HCT116 (cell line): ENCODE measurements around the gene SRGAP1. TPM values are rescaled to one million over a fixed set of nuclear protein-coding genes. Genes with fewer than 3 reads are reported as not detected.
"Not testable (repeated sequence)": the region's sequence is repeated elsewhere in the genome, so short reads cannot be mapped to it uniquely, and the experiment has no call there.

Experiments
- ATAC-seq: fragments of 200-7000 bp; cut with Tn5 transposase; 2 replicates; pipeline ENCODE4 v1.9.1; 2020; ENCODE audit warnings: mild to moderate bottlenecking, moderate library complexity
- BruUV-seq: library from RNA; stranded (reverse); fragments of 400-500 nt; replicated peaks from 2 replicates; lab custom pipeline; 2021; lab: Mats Ljungman, UMichigan
- CTCF ChIA-PET: fragments of 300-600 bp; sonication (Branson Sonifier 250); formaldehyde crosslinking; loops from one replicate; lab custom pipeline; 2021; ENCODE audit warnings: antibody characterized with exemption; lab: Charles Lee
- POLR2A ChIA-PET: fragments of 300-600, 350-600 bp; sonication (Branson Sonifier 250); formaldehyde crosslinking; loops from one replicate; lab custom pipeline; 2021; ENCODE audit warnings: antibody characterized with exemption; lab: Charles Lee
- RAD21 ChIA-PET, 2 experiments: fragments of 300-600 bp; sonication (Branson Sonifier 250); formaldehyde crosslinking; loops; one replicate each; lab custom pipeline; 2023; ENCODE audit warnings: low total read pairs in 2 of 2; ENCODE audit not compliant: uncharacterized antibody in 2 of 2, unreplicated experiment in 2 of 2, low non-redundant PET in 1 of 2; lab: Charles Lee
- DNase-seq: peaks from one replicate; pipeline ENCODE4 v3.0.0-alpha.2; 2010; ENCODE audit warnings: low read depth, low spot score
- H2AFZ ChIP-seq: fragments of 200-600 bp; shearing (Covaris generic), sonication (generic); 2 replicates; pipeline ENCODE4 v1.6.1; 2017; ENCODE audit warnings: low read depth, mixed run types, mixed read lengths, antibody characterized with exemption, low read length; ENCODE audit not compliant: poor library complexity, severe bottlenecking
- H3K27ac ChIP-seq: 2 replicates; pipeline ENCODE4 v1.5.1; 2012; ENCODE audit warnings: low read depth, low read length
- H3K27me3 ChIP-seq: fragments of 200-600 bp; sonication (generic); 2 replicates; pipeline ENCODE4 v1.6.1; 2016; ENCODE audit warnings: mixed run types, low read length, mixed read lengths; ENCODE audit not compliant: insufficient read depth
- H3K36me3 ChIP-seq, 2 experiments: fragments of 200-500 bp in 1 of 2; fragments of 200-600 bp in 1 of 2; sonication (Bioruptor generic) in 1 of 2; sonication (generic) in 1 of 2; 2 replicates each; pipeline versions ENCODE4 v1.5.1 to v1.6.1; 2014 to 2016; ENCODE audit warnings: low read length in 2 of 2, inconsistent platforms in 1 of 2, mixed read lengths in 1 of 2, mixed run types in 1 of 2; ENCODE audit not compliant: insufficient read depth in 2 of 2, control insufficient read depth in 1 of 2
- H3K4me1 ChIP-seq, 2 experiments: fragments of 200-600 bp in 1 of 2; sonication (generic) in 1 of 2; 2 replicates each; pipeline versions ENCODE4 v1.5.1 to v1.6.1; 2012 to 2017; ENCODE audit warnings: low read length in 2 of 2, inconsistent platforms in 1 of 2, mild to moderate bottlenecking in 1 of 2, mixed read lengths in 1 of 2, mixed run types in 1 of 2, moderate library complexity in 1 of 2; ENCODE audit not compliant: insufficient read depth in 2 of 2, control insufficient read depth in 1 of 2
- H3K4me2 ChIP-seq: fragments of 200-600 bp; sonication (generic); 2 replicates; pipeline ENCODE4 v1.6.1; 2017; ENCODE audit warnings: mixed run types, low read length, mixed read lengths
- H3K4me3 ChIP-seq, 2 experiments: fragments of 200-600 bp in 1 of 2; sonication (generic) in 1 of 2; replicated peaks in 1 of 2; 2 replicates each; pipeline ENCODE4 v1.5.1; 2011 to 2016; ENCODE audit warnings: low read length in 2 of 2, control low read depth in 1 of 2, low read depth in 1 of 2, mild to moderate bottlenecking in 1 of 2, mixed read lengths in 1 of 2, mixed run types in 1 of 2
- H3K79me2 ChIP-seq: fragments of 200-600 bp; sonication (generic); 2 replicates; pipeline ENCODE4 v1.6.1; 2017; ENCODE audit warnings: mild to moderate bottlenecking, mixed run types, low read length, moderate library complexity, mixed read lengths; ENCODE audit not compliant: insufficient read depth
- H3K9ac ChIP-seq: fragments of 200-600 bp; sonication (generic); 2 replicates; pipeline ENCODE4 v1.6.1; 2016; ENCODE audit warnings: low read length, mixed read lengths
- H3K9me2 ChIP-seq: fragments of 200-600 bp; sonication (generic), shearing (Covaris generic); 2 replicates; pipeline ENCODE4 v1.6.1; 2017; ENCODE audit warnings: mixed run types, mild to moderate bottlenecking, moderate library complexity; ENCODE audit not compliant: insufficient read depth
- H3K9me3 ChIP-seq, 2 experiments: fragments of 200-500 bp in 1 of 2; fragments of 200-600 bp in 1 of 2; sonication (Bioruptor generic) in 1 of 2; sonication (generic) in 1 of 2; 2 replicates each; pipeline ENCODE4 v1.6.1; 2014 to 2017; ENCODE audit warnings: low read length in 2 of 2, mixed read lengths in 2 of 2, inconsistent platforms in 1 of 2, low read depth in 1 of 2, mild to moderate bottlenecking in 1 of 2, mixed run types in 1 of 2, moderate library complexity in 1 of 2; ENCODE audit not compliant: control insufficient read depth in 1 of 2, insufficient read depth in 1 of 2
- H4K20me1 ChIP-seq: fragments of 200-600 bp; sonication (generic), shearing (Covaris generic); 2 replicates; pipeline ENCODE4 v1.6.1; 2017; ENCODE audit warnings: mixed run types, mild to moderate bottlenecking, moderate library complexity; ENCODE audit not compliant: insufficient read depth
- ATF3 ChIP-seq: IDR thresholded peaks from 2 replicates; pipeline ENCODE4 v1.6.1; 2012
- CBX3 ChIP-seq: IDR thresholded peaks from 2 replicates; pipeline ENCODE4 v1.6.1; 2012; ENCODE audit warnings: low read depth
- ELF1 ChIP-seq: IDR thresholded peaks from 2 replicates; pipeline ENCODE4 v1.6.1; 2012; ENCODE audit warnings: low read depth, borderline replicate concordance
- EZH2 ChIP-seq: fragments of 200-600 bp; sonication (generic); IDR thresholded peaks from 2 replicates; pipeline ENCODE4 v1.6.1; 2017; ENCODE audit warnings: antibody characterized with exemption, mixed run types
- JUND ChIP-seq: IDR thresholded peaks from 2 replicates; pipeline ENCODE4 v1.6.1; 2012
- POLR2A ChIP-seq: IDR thresholded peaks from 2 replicates; pipeline ENCODE4 v1.7.0; 2011; ENCODE audit warnings: borderline replicate concordance; ENCODE audit not compliant: insufficient read depth, insufficient read length; ENCODE audit errors: extremely low read depth
- POLR2AphosphoS5 ChIP-seq: IDR thresholded peaks from 2 replicates; pipeline ENCODE4 v1.6.1; 2011; ENCODE audit warnings: mild to moderate bottlenecking, low read depth, low read length, moderate library complexity
- SP1 ChIP-seq: IDR thresholded peaks from 2 replicates; pipeline ENCODE4 v1.6.1; 2012; ENCODE audit warnings: low read depth
- TCF7L2 ChIP-seq: IDR thresholded peaks from 2 replicates; pipeline ENCODE4 v1.7.0; 2011; ENCODE audit warnings: borderline replicate concordance, inconsistent platforms; ENCODE audit not compliant: insufficient read depth, insufficient read length; ENCODE audit errors: extremely low read depth
- ZNF274 ChIP-seq: fragments of 200-500 bp; sonication (Bioruptor generic); IDR thresholded peaks from 2 replicates; pipeline ENCODE4 v1.6.1; 2014; ENCODE audit warnings: mild to moderate bottlenecking, low read depth, low read length, inconsistent platforms
- intact Hi-C: fragments of 100-400 bp; cut with micrococcal nuclease; formaldehyde crosslinking; loops from 2 replicates; pipeline ENCODE4 v1.10.0; 2022
- total RNA-seq: library from RNA; stranded (reverse); gene quantifications from one replicate; pipeline ENCODE4 v1.2.1, GENCODE V29; 2021; ENCODE audit not compliant: unreplicated experiment
- TF ChIP-seq, protein P1 (sequence below): IDR thresholded peaks from 2 replicates; pipeline ENCODE4 v1.6.1; 2012; ENCODE audit warnings: low read depth

The SRGAP1 gene
- total RNA-seq, 1 experiment from 2014 or later, result 16.6 TPM

DNA sequence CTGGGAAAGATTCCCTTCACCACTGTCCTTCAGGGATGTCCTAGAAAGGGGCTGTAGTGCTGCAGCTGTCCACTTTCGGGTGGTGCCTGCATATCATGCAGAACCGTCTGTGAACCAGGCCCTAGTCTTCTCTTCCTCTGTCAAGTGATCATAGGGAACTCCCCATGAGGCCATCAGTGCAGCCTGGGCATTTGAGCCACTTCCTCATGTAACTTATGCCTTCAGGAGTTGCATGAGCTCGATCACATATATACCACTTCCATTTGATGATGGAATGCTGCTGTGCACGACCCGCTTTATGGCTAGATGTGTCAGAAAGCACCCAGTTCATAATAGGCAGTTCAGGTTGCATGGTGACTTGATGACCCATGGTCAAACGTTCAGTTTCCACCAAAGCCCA, 287.0 kb downstream of the SRGAP1 start:
- intact Hi-C loops, ATAC-seq, H3K9me3 ChIP-seq, H3K79me2 ChIP-seq, DNase-seq, H3K36me3 ChIP-seq, H3K4me1 ChIP-seq, H3K4me2 ChIP-seq, RAD21 ChIA-PET, H3K9me2 ChIP-seq, H3K9ac ChIP-seq, H3K27ac ChIP-seq, BruUV-seq, H2AFZ ChIP-seq, CTCF ChIA-PET, H4K20me1 ChIP-seq, H3K27me3 ChIP-seq, H3K4me3 ChIP-seq: not testable (repeated sequence)
- POLR2A ChIA-PET, result interaction anchor here (0.6 kb wide), 1 partner anchor 13 kb away, joined by 3 read pairs; no protein-coding TSS in a partner anchor

- RAD21 ChIA-PET, H3K9ac ChIP-seq, H3K27me3 ChIP-seq, ATAC-seq, BruUV-seq, H3K9me2 ChIP-seq, H2AFZ ChIP-seq, H3K4me1 ChIP-seq, H4K20me1 ChIP-seq, DNase-seq, H3K4me3 ChIP-seq, H3K36me3 ChIP-seq, H3K4me2 ChIP-seq, CTCF ChIA-PET, H3K9me3 ChIP-seq, intact Hi-C loops, H3K79me2 ChIP-seq, POLR2A ChIA-PET, H3K27ac ChIP-seq: not testable (repeated sequence)
Observed at GRCh38 chr12:64132672-64133071, 288.2 kb downstream of the SRGAP1 start.

DNA sequence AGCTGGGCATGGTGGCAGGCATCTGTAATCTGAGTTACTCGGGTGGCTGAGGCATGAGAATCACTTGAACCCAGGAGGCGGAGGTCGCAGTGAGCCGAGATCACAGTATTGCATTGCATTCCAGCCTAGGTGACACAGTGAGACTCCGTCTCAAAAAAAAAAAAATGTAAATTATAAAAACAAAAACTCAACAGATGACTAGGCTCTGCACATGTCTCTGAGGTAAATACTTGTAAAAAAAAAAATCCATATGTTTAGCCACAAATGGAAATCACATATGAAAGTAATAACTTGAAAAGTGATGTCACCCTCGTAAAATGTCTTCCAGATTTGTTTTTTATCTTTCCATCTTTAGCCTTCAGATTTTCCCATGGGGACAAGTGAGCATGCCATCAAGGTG, 292.6 kb downstream of the SRGAP1 start:
- POLR2A ChIA-PET, result no interaction called here

More for the DNA sequence above, 292.6 kb downstream of the SRGAP1 start:
- no peak for ATAC-seq
- H3K9ac ChIP-seq, result no peak overlapping the region
- ChIA-PET CTCF (no interaction called here), RAD21 (no interaction called here)
- DNase-seq, result no peak
- peaks cover 0 to 4% of the 10 kb centered on the region in 2 experiments; a peak in 1 of 4 replicates for H3K9me3 ChIP-seq
- BruUV-seq, result no TSS peak
- intact Hi-C loops, result no loop called here
- H3K27me3 ChIP-seq, result no peaks in the 10 kb centered on the region
- no peak overlapping the region for H3K27ac ChIP-seq
- no peaks in the 10 kb centered on the region; the same call in 1 of the 2 replicates for H3K9me2 ChIP-seq
- TF ChIP-seq POLR2AphosphoS5 (no peak), ZNF274 (no peak), ELF1 (no peak), EZH2 (no peak), ATF3 (no peak), SP1 (no peak), JUND (no peak), TCF7L2 (no peak), POLR2A (no peak), CBX3 (no peak)
- TF ChIP-seq, protein P1, sequence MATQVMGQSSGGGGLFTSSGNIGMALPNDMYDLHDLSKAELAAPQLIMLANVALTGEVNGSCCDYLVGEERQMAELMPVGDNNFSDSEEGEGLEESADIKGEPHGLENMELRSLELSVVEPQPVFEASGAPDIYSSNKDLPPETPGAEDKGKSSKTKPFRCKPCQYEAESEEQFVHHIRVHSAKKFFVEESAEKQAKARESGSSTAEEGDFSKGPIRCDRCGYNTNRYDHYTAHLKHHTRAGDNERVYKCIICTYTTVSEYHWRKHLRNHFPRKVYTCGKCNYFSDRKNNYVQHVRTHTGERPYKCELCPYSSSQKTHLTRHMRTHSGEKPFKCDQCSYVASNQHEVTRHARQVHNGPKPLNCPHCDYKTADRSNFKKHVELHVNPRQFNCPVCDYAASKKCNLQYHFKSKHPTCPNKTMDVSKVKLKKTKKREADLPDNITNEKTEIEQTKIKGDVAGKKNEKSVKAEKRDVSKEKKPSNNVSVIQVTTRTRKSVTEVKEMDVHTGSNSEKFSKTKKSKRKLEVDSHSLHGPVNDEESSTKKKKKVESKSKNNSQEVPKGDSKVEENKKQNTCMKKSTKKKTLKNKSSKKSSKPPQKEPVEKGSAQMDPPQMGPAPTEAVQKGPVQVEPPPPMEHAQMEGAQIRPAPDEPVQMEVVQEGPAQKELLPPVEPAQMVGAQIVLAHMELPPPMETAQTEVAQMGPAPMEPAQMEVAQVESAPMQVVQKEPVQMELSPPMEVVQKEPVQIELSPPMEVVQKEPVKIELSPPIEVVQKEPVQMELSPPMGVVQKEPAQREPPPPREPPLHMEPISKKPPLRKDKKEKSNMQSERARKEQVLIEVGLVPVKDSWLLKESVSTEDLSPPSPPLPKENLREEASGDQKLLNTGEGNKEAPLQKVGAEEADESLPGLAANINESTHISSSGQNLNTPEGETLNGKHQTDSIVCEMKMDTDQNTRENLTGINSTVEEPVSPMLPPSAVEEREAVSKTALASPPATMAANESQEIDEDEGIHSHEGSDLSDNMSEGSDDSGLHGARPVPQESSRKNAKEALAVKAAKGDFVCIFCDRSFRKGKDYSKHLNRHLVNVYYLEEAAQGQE, result no peak
- 0 out of 4 replicates have a peak, but pooled peaks cover 0 to 3% of the 10 kb centered on the region in 2 experiments for H3K4me1 ChIP-seq
- H3K4me2 ChIP-seq, result no peak overlapping the region
- no peak overlapping the region for H3K4me3 ChIP-seq
- 0 out of 2 replicates have a peak, but pooled peaks cover 4% of the 10 kb centered on the region for H4K20me1 ChIP-seq
- H2AFZ ChIP-seq, result no peak overlapping the region
- H3K36me3 ChIP-seq, result no peaks in the 10 kb centered on the region
- H3K79me2 ChIP-seq, result no peaks in the 10 kb centered on the region
